Measurements from ENCODE around the gene SULT2A1.
"Not testable (repeated sequence)": the region's sequence is repeated elsewhere in the genome, so short reads cannot be mapped to it uniquely, and the experiment has no call there.

SULT2A1 gene

GRCh38 chr19:47859838-47860237, 26.3 kb downstream of the SULT2A1 start:
- not testable (repeated sequence) for DNase-seq

GRCh38 chr19:47858646-47859285, 27.3 kb downstream of the SULT2A1 start, which contains the start of gene TPRX2:
Gene TPRX2 (plus strand): TSS chr19:47859235. CDS start chr19:47859247, 12 bp downstream.
- DNase-seq, result not testable (repeated sequence)

- DNase-seq, result not testable (repeated sequence)
Observed at GRCh38 chr19:47858231-47858630, 27.9 kb downstream of the SULT2A1 start.

GRCh38 chr19:47854459-47854858, 31.7 kb downstream of the SULT2A1 start:
- DNase-seq, result no peak

GRCh38 chr19:47853003-47853402, 33.1 kb downstream of the SULT2A1 start:
- DNase-seq, result no peak

DNA sequence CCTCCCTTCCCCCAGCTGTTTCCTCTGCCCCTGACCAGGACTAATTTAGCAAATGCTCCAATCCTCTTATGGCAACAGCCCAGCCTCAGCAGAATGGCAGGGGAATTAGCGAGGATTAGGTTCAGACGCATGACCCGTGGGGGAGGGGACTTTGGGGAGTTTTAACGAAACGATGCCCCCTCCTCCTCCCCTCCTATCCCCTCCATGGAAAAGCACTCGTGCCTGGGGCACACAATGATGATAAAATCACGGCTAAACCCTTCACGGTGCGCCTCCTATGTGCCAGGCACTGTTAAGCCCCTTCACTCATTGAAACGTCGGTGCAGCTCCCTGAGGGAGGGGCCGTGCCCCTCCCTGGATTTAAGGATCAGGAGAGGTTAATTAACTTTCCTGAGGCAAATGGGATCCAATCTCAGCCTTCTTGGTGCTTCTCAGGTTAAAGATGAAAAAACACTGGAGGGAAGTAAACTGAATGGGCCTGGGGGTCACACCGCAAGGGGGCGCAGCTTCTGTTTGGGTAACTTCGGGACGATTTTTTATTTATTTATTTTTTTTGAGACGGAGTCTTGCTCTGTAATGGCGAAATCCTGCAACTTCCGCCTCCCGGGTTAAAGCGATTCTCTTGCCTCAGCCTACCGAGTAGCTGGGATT, 37.2 kb downstream of the SULT2A1 start:
- DNase-seq, result no peak

DNA sequence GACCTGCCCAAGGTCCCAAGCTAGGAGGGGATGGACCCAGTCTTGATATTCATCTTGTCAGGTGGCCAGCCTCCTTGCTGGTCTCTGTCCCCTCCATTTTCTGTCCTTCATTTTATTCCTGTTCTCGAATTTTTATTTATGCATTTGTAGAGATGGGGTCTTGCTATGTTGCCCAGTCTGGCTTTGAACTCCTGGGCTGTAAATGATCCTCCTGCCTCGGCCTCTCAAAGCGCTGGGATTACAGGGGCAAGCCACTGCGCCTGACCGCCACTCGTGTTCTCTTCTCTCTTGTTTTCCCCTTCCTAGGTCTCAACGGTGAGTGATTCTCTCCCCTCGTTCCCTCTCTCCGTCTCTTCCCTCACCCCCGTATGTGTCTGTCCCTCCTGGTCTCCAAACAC, 37.7 kb downstream of the SULT2A1 start:
- DNase-seq, result no peak

GRCh38 chr19:47842941-47843340, 43.2 kb downstream of the SULT2A1 start:
- DNase-seq, result no peak

DNA sequence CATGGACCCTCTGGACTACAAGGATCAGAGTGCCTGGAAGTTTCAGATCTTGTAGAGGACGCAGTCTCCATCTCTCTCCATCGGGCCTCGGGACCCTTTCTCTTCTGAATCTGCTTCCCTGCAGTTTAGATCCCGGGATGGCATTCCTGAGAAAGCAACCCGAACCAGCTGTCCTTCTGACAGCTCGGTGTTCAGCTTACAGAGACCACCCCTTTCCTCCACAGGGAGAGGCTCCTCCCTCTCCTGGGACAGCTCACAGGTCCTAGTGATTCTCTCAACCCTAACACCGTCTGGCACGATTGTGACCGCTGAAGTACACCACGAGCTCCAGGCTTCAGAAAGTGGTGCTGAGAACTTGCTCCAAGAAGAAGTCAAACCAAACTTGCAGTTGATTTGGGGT, 46.2 kb downstream of the SULT2A1 start:
- no peak for DNase-seq

DNA sequence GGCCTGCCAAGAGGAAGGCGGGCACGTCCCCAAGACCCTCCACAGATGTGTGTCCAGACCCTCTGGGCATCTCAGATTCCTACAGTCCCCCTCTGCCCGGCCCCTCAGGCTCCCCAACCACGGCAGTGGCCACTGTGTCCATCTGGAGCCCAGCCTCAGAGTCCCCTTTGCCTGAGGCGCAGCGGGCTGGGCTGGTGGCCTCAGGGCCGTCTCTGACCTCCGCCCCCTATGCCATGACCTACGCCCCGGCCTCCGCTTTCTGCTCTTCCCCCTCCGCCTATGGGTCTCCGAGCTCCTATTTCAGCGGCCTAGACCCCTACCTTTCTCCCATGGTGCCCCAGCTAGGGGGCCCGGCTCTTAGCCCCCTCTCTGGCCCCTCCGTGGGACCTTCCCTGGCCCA, 46.7 kb downstream of the SULT2A1 start:
- DNase-seq, result no peak

- no peak for DNase-seq
Observed at GRCh38 chr19:47836038-47836437, 50.1 kb downstream of the SULT2A1 start.

- no peak for DNase-seq
Observed at GRCh38 chr19:47832723-47833122, 53.4 kb downstream of the SULT2A1 start.

GRCh38 chr19:47826800-47827199, 59.3 kb downstream of the SULT2A1 start:
- no peak for DNase-seq

GRCh38 chr19:47824396-47824795, 61.7 kb downstream of the SULT2A1 start:
- no peak for DNase-seq

DNA sequence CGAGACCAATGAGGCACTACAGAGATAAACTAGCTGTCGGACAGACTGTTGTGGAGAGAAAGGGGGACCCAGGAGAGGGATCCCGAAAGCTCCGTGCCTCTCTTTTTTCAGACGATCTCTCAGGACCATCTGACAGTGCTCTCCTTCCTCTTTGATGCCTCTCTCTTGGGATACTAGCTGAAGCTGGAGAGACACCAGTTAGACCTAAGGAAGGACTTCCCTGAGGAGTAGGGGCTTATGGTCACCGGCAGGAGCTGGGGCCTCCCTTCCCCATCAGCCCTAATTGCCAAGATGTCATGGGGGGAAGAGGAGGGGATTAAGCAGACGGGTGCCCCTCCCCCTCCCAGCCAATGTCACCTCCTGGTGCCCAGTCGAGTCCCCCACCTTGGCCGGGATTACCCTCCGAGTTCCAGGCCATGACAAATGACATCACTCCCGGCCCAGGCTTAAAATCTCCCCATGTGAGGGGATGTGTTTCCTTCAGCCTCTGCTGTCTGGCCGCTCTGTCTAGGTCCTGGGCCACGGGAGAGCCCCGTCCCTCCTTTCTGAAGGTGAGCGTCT, 64.6 kb downstream of the SULT2A1 start, which contains the start of gene CRX:
Gene CRX, plus strand, starts transcription at position 478 of the 561 bp plus-strand sequence. CDS start 12,507 bp downstream, outside the sequence.
- no peak for DNase-seq

Measured in DMS79 (cell line).